Activated CD4-positive, alpha-beta T cell treated with anti-CD3 and anti-CD28 coated beads, Interleukin-2, amount 50 U/mL, for 4 hours (primary cell): ENCODE data around the gene LRRC28.
"Not testable (repeated sequence)": the region's sequence is repeated elsewhere in the genome, so short reads cannot be mapped to it uniquely, and the experiment has no call there.

ENCODE experiments used
- DNase-seq, 2 experiments: peaks; one replicate each; pipeline ENCODE4 v3.0.0-alpha.2; 2020

LRRC28 gene

DNA sequence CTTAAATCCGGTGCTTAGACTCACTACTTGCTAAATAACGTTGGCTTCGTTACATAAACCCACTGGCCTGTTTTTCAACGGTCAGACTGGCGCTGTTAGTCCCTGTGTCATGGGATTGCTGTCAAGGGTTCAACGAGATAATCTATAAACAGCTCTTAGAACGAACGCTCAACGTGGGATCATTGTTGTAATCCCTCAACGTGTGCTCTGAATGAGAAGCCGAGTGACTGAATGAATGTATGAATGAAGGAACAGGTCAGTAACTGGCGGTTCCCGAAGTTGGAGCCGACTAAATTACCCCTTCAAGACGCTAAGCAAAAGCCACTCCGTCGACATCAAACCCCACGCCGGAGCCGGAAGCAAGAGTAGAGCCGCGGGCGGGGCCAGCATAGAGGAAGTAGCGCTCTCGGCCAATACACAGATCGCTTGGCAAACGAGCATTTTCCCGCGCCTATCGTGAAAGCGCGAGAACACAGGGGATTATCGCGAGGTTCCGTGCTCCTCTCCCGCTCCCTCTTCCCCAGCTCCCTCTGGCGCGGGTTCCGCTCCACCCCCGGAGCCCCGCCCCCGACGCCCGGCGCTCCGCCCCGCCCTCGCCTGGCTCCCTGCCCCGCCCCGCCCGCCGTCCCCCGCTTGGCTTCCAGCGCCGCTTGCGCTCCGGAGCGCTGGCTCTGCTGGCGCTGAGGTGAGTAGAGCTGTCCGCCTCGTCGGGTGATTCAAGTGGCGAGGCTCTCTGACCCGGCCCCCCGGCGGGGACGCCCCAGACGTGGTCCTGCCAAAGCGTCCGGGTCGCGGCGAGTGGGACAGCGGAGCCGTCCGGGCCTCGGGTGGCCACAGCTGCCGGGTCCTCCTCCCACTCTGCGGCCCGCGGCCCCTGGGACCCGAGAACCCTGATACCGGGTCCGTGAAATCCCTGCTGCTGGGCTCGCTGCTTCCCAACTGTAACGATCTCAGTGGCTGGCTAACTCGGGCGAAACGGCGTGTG, at the start of gene LRRC28:
LRRC28 (plus strand) TSS at position 625 of the 985 bp plus-strand sequence. CDS start 4,477 bp downstream, outside the sequence.
- peak; percentile 91 to 92 for DNase-seq

DNA sequence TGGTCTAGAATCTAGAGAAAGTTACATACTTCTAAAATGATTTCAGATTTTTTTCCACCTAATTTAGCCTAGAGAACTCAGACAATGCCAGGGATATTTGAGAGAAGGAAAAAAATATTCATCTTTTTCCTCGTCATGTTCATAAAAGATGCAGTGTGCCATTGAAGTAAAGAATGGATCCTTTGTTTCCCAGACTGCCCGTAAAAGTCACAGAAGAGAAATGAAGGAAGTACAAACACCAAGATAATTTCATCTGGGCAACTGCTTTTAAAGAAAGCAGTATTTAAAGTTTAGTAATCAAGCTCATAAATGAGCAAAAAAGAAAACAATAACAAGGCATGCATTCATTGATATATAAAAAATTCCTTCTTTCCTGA, 49.1 kb upstream of the LRRC28 start:
- DNase-seq: no peak

- no peak for DNase-seq
Measured at GRCh38 chr15:99207672-99208071, 43.6 kb upstream of the LRRC28 start.

DNA sequence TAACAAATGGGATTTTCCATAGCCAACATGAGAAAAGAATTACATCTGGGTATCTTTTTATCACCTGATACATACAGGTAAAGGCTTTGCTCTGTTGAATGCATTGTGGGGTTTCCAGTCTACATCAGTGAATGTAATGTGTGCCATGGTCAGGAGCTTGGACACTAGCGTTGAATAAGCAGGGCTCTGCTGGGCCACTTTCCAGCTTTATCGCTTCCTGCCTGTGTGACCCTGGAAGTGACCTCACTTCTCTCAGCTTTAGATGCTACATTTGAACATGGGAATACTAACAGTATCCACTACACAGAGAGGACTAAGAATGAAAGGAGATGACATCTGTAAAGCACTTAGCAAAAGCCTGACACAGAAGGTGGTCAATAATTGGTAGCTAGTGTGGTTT, 42.0 kb upstream of the LRRC28 start:
- DNase-seq: no peak

DNA sequence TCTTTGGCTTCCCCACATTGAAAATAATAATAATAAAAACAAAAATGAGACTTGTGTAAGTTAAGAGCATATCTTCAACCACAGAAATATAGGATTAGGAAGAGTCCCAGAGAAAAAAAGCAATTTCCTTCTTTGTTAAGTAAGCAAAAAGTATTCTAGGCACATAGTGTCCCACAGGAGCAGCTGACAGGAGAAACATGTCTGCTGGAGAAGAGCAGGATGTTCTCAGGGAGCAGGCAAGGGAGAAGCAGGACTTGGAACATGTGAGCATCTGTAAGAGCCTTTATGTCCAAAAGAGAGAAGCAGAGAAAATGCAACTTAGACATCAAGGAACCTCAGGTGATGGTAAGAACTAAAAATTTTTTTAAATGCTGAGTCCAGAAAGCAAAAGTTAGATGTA, 40.9 kb upstream of the LRRC28 start:
- DNase-seq: no peak

DNA sequence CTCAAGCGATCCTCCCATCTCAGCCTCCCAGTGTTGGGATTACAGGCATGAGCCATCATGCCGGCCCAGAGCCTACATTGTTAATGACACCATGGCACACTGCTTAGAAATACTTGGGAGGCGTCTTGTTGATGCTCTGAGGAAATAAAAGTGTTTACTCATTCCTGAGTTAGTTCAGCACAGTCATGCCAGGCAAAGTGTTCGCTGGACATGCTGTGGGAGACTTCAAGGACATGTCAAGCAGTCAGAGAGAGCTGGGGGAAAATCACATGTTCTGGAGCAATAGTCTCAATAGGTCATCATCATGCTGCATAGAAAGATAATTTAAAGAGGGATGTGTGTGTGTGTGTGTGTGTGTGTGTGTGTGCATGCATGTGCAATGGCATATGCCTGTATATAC, 39.4 kb upstream of the LRRC28 start:
- no peak for DNase-seq

DNA sequence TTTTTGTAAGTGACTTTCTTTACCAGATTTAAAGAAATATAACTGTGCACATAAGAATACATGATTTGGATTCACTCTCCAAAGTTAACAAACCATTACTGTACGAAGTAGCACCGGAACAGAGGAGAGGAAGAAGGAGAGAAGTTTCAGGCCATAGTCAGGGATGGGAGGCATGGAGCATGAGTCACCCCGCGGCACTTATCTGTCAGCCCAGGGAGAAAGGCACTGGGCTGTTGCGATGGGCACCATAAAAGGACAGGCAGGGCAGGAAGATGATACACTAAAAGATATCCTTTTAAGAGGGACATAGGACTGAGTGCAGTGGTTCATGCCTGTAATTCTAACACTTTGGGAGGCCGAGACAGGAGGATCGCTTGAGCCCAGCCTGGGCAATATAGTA, 38.9 kb upstream of the LRRC28 start:
- DNase-seq: no peak

GRCh38 chr15:99213187-99213811, 38.0 kb upstream of the LRRC28 start:
- DNase-seq: peak; percentile 42 to 52

DNA sequence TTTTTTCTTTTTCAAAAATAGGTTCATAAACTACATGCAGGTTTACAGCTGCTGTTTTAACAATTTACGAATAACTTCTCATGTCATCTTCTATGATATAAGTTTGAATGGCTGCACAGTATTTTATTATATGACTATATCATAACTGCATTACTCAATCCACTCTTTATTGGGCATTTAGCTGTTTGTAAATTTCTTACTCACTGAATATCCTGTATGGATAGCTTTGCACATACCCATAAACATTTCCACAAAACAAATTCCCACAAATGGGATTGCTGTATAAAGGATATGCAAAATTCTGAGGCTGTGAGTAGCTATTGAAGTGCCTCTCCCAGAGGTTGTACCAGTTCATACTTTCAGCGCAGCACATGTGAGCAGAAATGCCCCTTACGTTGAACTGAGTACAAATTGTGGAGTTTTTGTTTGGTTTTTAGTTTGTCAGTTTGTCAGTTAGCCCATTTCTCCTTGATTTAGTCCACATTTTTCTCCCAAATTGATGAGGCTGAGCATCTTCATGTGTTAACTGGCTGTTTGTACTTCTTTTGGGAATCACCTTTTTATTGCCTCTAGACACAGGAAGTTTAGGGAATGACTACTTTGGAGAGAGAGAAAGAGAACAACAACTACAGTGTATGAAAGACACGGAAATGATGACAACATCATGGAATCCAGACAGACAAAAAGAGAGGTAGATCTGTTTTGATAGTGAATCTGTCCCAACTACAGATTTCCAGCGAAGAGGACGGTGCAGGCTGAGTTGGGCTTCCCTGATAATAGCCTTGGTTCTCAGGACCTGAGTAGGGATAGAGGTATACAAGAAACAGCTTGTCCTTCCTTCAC, 26.7 kb upstream of the LRRC28 start:
- no peak for DNase-seq

GRCh38 chr15:99226802-99227201, 24.5 kb upstream of the LRRC28 start:
- DNase-seq: no peak

DNA sequence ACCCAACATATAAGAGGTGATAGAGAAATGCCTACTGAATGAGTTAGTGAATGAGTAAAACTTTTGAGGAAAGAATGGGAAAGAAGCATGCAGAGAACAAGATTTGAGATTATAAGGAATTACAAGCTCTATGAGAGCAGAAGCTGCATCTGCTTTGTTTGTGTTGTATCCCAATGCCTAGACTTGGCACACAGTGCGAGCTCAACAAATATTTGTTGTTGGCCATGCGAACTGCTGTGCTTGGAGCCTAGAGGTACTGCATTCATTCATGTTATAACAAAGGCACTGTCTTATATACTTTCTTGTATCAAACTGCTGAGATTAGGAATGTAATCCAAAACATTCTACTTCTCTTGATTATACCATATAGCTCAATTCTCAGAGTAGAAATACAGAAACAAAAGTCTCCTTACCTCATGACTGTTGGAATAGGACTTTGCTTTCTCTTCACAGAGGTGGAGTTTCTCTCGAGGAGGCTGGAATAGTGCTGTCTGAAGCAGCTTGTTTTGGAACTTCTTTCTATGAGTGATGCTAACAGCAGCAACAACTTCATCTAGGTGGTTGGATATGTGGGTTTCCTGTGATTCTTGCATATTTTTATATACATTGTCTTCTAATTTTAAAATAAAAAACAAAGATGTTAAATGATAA, 23.0 kb upstream of the LRRC28 start:
- DNase-seq: no peak

DNA sequence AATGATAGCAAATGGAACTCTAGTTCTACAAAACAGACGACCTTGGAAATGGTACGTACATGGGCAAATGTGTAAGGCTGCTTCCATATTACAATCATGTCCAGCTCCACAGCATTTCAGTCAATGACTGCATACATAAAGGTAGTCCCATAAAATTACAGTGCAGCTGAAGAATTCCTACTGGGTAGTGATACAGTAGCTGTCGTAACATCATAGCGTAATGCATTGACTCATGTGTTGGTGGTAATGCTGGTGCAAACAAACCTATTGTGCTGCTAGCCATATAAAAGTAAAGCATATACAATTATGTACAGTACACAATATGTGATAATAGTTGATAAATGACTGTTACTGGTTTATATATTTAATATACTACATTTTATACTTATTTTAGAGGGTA, 20.4 kb upstream of the LRRC28 start:
- no peak for DNase-seq

GRCh38 chr15:99232740-99233139, 18.5 kb upstream of the LRRC28 start:
- no peak for DNase-seq

DNA sequence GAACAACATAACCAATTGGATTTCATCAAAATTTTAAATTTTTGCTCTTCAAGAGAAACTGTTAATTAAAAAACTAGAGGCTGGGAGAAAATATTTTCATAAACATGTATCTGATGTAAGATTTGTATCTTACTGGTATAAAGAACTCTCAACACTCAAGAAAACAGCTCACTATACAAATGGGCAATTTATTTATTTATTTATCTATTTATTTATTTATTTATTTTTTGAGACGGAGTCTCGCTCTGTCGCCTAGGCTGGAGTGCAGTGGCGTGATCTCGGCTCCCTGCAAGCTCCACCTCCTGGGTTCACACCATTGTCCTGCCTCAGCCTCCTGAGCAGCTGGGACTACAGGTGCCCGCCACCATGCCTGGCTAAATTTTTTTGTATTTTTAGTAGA, 17.1 kb upstream of the LRRC28 start:
- not testable (repeated sequence) for DNase-seq

DNA sequence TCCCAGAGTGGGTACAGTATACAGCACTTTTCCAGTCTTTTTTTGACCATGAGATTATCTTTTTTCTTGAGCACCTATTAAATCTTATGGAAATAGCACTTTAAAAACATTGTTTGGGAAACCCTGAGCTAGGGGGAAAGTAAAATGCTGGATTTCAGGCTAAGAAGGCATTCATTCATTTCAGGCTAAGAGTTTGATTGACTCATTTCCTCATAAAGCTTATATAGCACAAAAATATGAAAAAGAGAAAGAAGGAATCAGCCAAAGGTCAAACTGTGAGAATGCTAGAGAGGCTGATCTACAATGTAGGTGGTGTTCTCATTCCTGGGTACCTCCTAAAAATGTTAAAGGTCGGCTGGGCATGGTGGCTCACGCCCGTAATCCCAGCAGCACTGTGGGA, 12.4 kb upstream of the LRRC28 start:
- no peak for DNase-seq

GRCh38 chr15:99239545-99240198, 11.6 kb upstream of the LRRC28 start:
- no peak for DNase-seq

DNA sequence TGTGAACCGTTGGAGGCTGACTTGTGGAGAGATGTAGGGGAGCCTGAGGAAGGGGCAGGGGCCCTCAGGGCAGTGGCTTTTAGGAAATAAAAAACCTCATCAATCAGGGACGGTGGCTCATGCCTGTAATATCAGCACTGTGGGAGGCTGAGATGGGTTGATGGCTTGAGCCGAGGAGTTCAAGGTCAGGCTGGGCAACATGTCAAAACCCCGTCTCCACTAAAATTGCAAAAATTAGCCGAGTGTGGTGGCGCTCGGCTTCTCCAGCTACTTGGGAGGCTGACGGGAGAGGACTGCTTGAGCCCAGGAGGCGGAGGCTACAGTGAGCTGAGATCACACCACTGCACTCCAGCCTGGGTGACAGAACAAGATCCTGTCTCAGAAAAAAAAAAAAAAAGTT, 9.5 kb upstream of the LRRC28 start:
- no peak for DNase-seq

- no peak for DNase-seq
Measured at GRCh38 chr15:99244306-99244705, 7.0 kb upstream of the LRRC28 start.

GRCh38 chr15:99247062-99247461, 4.2 kb upstream of the LRRC28 start:
- DNase-seq: no peak

DNA sequence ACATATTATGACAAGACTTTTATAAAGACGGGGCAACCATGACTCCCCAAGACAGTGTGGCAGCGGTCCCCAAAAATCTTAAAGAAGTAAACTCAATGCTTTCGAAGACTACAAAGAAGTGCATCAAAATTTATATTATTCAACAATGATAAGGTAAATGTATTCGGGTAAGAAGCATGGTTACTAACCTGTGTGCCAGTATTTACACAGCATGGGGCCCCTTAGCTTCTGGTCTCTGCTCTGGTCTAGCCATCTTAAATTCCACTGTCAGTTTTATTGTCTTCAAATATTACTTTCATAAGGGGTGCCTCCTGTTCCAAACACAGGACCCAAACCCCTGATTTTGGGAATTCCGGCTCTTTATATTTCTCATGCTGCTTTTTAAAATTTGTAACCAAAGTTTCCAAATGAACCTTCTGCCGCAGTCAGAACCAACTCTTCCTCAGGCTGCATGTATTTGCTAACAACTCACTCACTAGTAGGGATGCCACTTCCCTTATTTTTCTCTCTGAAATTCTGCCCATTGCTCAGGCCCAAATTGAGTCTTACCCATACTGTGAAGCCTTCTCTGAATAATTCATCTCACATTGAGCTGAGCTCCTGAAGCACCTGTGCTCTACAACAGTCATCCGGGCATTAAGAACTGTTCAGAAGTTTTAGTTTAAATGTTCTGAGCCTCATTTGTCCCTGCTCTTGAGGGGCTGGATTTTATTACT, 3.1 kb upstream of the LRRC28 start:
- DNase-seq: no peak

- no peak for DNase-seq
Measured at GRCh38 chr15:99249270-99249841, 1.9 kb upstream of the LRRC28 start, which contains the start of gene TTC23. TSS of gene TTC23 (minus strand) at chr15:99249581. CDS start at chr15:99228712, 20,869 bp downstream.
